Glomerular visceral epithelial cell (primary cell): ENCODE results near the gene ATP6V0C.
"Not testable (repeated sequence)": the region's sequence is repeated elsewhere in the genome, so short reads cannot be mapped to it uniquely, and the experiment has no call there.

Experiments
- DNase-seq: peaks from one replicate; pipeline ENCODE4 v3.0.0-alpha.2; 2016; ENCODE audit errors: extremely low spot score

Gene ATP6V0C

DNA sequence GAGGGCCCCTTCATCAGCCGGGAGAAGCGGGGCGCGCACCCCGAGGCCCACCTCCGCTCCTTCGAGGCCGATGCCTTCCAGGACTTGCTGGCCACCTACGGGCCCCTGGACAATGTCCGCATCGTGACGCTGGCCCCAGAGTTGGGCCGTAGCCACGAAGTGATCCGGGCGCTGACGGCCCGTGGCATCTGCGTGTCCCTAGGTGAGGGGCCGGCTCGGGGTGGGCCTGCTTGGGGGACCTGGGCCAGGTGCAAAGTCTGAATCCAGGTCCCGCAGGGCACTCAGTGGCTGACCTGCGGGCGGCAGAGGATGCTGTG, 14.0 kb downstream of the ATP6V0C start:
- no peak for DNase-seq

DNA sequence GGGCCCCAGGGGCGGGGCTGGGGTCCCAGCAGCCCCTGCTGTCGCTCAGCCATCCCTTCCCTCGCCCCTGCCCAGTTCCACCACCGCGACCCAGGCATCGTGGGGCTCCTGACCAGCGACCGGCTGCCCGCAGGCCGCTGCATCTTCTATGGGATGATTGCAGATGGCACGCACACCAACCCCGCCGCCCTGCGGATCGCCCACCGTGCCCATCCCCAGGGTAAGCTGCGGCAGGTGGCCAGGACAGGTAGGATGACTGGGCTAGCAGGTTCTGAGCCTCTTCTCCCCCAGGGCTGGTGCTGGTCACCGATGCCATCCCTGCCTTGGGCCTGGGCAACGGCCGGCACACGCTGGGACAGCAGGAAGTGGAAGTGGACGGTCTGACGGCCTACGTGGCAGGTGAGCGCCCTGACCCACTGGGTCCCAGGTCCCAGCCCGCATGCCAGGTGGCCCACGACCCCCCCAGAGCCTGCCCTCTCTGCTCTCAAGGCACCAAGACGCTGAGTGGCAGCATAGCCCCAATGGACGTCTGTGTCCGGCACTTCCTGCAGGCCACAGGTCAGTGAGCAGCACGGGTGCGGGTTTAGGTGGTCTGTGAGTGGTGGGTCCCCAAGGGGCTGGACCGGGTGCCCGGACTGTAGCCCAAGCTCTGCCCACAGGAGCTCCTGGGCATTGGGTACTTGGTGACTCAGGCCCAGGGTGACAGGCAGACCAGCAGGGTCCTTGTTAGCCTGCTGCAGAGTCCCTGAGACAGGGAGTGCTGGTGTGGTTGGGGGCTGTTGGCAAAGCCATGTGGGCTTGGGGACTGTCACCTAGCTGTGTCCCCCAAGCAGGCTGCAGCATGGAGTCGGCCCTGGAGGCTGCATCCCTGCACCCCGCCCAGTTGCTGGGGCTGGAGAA, 14.7 kb downstream of the ATP6V0C start:
- no peak for DNase-seq

DNA sequence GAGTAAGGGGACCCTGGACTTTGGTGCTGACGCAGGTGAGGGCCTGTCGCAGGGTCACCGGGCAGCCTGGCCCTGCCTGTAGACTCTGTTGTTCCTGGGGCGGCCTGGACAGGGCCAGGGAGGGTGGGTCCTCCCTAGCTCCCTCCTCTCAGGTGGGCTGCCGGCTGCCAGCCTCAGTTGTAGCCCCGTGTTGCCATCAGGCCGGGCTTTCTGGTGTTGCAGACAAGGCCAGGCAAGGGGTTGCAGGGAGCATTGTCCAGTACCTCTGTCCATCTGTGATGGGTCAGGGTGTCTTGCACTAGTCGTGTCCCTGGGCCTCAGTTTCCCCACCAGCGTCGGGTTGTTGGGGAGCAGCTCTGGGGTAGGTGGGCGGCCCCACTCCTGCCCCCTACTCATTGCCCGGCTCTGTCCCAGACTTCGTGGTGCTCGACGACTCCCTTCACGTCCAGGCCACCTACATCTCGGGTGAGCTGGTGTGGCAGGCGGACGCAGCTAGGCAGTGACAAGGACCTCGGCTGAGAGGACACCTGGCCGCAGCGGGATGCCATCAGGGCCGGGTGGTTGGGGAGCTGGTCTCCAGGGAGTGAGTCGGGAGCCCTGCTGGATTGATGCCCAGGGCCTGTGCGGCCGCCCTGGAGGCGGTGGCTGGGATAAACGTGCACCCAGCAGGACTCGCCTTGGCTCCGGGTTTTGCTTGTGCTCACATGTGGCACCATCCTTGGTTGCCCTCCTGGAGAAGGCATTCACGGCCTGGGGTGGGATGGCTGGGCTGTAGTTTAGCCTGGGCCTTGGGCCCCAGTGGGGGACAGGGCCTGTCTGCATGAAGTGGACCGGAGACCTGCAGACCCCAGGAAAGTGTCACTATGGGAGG, 15.5 kb downstream of the ATP6V0C start:
- no peak for DNase-seq

DNA sequence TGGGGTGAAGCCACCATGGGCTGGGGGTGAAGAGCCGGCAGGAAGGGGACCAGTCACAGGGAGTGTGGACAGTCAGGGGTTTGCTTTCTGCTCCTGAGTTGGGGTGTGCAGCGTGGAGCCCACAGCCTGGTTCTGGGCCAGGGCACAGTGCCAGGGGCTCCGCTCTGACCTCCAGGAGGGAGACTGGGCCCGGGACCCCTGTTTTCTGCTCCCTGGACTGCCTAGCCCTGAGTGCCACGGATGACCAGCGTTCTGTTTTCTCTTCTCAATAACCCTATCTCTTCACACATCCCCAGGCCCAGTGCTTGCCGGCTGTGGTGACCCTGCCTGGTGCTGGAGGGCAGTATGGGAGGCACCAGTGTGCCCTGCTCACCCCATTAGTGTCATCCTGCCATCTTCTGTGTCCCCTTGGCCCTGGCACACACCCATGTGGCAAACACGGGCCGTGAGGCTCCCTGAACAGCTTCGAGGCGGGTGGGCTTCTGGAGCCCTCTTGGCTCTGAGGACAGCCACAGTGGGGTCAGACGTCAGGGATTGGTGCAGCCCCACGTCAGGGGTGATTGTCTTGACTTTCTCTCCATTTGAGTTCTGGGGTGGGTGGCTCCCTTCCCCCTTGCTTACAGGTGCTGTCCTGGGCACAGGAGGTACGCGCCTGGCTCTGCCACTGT, 16.3 kb downstream of the ATP6V0C start:
- DNase-seq = no peak

DNA sequence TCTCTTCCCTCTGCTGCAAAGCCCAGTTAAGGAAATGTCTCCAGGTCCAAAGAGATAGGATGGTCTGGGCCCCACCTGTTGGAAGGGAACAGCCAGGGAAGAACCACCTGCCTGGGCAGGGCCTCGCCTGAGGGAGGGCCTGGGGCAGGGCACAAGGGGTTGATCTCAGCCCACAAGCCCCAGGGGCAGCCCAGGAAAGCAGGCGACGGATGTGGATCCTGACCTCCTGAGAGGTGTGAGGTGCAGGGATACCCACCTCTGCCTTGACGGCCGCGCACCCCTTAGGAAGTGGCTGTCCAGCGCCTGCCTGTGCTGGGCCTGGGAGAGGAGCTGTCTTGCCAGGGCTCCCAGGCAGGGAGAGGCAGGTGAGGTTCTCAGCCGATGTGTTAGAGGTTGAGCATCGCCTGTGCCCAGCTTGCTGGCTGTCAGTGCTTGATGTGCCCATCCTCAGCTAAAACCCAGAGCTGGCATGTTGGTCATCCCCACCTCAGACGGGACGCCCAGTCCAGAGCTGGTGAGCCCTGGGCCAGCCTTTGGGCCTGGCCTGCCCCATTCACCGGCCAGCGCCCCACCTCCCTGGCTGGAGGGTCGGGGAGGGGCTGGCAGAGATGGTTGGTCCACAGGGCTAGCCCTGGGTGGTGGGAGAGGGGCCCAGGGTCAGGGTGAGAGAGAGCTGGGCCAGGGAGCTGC, 17.0 kb downstream of the ATP6V0C start:
- DNase-seq = no peak

DNA sequence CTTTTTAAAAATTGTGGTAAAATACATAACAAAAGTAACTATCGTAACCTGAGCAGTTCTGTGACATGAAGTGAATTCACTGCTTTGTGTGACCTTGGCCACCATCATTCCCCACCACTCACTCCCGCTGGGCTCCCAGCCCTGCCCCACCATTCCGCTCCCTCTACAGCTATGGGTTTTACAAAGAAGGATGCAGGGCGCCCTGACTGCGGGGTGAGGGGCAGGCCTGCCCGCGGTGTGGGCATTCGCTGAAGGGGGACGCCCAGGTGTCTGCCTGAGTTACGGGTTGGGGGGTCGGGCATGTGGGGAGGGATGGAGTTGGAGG, 17.6 kb downstream of the ATP6V0C start, which contains the start of gene CEMP1:
CEMP1 (minus strand) TSS at position 38 of the 325 bp plus-strand sequence. CDS start 335 bp downstream, outside the sequence.
- no peak for DNase-seq

DNA sequence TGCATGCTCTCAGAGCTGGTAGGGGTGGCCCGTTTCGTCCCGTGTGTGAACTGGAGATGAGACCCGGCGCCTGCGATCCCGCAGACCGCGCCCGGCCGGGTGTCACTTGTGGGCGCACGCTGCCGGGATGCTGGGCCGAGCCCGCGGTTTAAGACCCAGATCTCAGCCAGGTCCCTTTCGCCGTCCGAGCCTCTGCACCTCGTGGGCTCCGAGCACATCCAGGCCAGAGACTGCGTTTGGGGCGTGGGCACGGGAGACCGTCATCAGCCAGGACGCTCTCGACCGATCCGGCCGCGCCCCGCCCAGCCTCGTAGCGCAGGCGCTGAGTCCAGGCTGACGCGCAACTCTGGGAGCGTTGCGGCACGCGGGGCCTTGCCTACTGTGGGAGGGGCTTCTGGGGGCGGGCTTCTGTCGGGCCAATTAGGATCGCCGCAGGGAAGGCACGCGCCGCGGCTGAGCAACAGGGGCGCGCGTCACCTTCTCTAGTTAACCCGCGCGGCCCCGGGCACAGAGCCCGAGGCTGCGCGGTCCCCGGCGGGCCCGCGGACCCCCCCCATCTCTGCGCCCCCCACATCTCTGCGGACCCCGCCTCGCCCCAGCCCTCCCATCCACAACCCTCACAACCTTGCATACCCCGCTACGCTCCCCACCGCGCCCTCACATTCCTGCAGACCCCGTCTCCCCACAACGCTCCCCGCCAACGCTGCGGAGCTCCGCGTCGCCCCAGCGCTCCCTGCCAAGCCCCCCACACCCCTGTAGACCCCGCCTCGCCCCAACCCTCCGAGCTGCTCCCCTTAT, 18.1 kb downstream of the ATP6V0C start:
- peak; percentile 96 for DNase-seq

DNA sequence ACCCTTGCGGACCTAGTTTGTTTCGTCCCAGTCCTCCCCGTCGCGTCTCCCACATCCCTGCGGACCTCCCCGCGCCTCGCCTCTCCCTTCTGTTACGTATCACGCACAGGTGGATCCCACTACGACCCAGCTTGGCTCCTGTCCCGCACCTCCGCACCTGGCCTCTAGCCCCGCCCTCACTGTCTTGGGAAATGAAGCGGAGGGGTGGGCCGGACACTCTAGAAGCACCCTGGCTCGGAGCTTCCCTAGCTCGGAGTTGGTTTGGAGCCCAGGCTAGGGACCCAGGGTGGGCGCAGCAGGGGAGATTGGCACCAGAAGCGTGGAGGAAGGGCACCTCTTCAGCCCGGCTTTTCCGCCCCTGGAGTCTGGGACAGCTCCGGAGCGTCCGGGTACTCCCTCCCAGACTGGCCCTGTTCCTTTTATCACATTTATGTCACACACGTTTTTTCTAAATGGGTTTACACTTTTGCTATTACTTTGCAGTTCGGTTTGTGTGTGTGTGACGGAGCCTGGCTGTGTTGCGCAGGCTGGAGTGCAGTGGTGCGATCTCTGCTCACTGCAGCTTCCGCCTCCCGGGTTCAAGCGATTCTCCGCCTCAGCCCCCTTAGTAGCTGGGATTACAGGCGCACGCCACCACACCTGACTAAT, 18.9 kb downstream of the ATP6V0C start:
- DNase-seq = peak; percentile 67

DNA sequence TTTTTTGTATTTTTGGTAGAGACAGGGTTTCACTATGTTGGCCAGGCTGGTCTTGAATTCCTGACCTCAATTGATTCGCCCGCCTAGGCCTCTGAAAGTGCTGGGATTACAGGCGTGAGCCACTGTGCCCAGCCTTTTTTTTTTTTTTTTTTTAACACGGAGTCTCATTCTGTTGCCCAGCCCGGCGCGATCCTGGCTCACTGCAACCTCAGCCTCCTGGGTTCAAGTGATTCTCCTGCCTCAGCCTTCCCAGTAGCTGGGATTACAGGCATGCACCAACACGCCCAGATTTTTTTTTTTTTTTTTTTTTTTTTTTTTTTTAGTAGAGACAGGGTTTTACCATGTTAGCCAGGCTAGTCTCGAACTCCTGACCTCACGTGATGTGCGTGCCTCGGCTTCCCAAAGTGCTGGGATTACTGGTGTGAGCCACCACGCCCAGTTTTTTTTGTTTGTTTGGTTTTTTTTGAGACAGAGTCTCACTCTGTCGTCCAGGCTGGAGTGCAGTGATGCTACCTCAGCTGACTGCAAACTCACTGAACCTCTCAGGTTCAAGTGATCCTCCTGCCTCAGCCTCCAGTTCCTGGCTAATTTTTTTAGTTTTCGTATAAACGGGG, 19.5 kb downstream of the ATP6V0C start:
- not testable (repeated sequence) for DNase-seq

DNA sequence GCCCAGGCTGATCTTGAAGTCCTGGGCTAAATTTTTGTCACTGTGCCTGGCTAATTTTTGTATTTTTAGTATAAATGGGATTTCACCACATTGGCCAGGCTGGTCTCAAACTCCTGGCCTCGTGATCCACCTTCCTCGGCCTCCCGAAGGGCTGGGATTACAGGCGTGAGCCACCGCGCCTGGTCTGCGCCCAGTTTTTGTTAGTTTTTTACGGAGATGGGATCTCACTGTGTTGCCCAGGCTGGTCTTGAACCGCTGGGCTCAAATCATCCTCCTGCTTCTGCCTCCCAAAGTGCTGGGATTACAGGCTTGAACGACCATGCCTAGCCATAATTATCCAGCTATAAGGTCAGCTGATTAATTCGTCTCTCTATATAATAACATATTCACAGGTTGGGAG, 20.2 kb downstream of the ATP6V0C start:
- no peak for DNase-seq

DNA sequence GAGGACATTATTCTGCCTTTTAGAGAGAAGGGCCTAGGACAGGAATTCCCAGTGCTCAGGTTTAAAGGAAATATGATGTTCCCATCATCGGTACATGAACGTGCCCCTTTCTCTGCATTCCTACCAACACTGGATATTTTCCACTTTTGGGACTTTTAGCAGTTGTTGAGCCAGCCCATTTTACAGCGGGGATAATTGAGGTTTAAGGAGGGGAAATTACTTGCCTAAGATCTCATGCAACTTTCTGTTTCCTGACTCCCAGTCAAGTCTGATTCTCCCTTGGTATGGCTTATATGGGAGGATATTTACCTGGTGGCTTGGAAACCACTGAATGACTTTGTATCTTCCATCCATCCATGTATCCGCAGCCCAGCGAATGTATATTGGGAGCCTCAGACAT, 20.6 kb downstream of the ATP6V0C start:
- not testable (repeated sequence) for DNase-seq

DNA sequence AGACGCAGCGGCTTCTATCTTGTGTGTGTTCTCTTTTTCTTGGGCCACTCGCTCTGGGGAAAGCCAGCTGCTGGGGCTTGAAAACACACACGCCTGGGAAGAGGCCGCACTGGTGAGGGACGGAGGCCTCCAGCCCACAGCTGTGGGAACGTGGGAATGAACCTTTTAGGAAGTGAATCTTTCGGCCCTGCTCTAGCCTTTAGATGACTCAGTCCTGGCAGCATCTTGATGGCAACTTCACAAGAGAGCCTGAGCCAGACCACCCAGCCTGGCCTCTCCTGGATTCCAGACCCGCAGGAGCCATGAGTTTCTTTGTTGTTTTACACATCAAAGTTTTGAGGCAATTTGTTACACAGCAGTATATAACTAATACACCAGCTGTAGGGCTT, 21.9 kb downstream of the ATP6V0C start:
- DNase-seq = no peak

DNA sequence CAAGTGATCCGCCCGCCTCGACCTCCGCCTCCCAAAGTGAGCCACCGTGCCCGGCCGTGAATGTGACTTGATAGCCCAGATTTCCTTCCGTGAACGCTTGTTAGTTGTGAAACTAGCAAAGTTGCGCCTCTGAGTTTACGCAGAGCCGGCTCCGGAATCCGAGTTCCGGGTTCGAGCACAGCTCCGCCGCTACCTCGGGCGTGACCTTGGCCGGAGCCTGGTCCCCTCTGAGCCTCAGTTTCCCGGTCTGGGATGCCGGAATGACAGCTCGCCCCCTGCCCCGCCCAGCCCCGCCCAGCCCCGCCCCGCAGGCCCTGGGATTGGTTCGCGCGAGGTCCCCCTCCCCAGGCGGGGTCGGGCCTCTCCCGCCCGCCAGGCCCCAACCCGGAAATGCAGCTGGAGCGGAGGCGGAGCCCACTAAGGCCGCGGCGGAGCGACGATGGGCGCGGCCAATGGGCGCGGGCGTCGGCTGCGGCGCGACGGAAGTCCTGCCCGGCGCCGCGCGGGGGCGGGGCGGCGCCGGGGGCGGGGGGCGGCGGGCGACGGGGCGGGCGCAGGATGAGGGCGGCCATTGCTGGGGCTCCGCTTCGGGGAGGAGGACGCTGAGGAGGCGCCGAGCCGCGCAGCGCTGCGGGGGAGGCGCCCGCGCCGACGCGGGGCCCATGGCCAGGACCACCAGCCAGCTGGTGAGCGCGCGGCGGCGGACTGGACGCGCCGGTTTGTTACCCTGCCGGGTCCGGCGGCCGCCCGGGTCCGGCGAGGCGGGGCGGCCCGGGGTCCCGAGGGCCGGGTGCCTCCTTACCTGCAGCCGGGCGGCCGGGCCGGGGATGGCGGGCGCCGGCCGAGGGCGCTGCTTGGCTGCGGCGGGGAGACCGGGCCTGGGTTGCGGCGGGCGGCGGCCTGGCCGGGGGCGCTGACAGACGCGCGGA, 24.0 kb downstream of the ATP6V0C start, which contains the start of gene PDPK1:
PDPK1 (plus strand) TSS at position 571 of the 929 bp plus-strand sequence; CDS start at position 663, 92 bp downstream.
- DNase-seq = peak; percentile 95

DNA sequence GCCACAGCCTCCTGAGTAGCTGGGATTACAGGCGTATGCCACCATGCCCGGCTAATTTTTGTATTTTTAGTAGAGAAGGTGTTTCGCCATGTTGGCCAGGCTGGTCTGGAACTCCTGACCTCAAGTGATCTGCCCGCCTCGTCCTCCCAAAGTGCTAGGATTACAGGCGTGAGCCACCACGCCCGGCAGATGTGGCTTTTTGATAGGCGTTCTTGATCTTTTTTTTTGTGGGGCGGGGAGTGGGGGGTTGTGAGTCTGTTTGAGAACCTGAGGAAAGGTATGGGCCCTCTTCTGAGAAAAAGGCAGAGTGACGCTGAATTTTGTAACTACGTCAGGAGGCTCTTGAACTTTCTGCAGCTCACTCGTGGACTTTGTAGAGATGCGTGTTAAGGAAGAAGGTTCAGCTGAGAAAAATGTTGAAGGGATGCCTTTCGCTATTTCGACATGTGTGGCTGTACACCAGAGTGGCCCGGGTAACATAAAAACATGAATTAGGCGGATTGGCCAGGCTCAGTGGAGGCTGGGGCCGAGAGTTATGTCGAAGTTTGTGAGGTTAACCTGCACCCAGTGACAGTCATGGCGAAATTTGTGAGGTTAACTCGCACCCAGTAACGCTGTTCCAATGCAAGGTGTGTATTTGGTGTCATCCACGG, 25.6 kb downstream of the ATP6V0C start:
- not testable (repeated sequence) for DNase-seq

DNA sequence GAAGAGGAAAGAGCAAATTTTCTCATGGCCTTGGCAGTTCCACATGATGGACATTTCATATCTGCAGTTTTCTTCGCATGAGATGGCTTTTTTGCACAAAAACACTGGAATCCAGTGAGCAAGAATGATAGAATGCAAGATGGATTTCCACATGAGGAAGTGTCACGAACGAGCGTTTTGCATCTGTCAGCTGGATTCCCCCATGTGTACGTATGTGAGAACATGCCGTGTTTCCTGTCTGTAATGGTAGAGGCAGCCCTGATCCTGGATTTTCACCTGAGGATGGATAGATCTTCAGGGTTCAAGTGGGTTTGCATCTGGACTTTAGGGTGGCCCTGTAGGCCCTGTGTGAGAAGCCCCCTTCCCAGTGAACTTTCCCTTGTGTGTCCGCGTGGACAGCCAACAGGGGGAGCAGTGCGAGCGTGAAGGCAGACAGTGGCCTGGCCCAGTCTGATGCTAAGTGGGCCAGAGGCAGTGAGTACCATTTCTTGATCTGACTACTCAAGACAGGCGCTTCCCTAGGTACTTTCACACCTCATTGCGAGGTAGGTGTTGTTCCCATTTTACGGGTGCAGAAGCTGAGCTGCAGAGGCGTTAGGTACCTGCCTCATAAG, 26.2 kb downstream of the ATP6V0C start:
- not testable (repeated sequence) for DNase-seq

DNA sequence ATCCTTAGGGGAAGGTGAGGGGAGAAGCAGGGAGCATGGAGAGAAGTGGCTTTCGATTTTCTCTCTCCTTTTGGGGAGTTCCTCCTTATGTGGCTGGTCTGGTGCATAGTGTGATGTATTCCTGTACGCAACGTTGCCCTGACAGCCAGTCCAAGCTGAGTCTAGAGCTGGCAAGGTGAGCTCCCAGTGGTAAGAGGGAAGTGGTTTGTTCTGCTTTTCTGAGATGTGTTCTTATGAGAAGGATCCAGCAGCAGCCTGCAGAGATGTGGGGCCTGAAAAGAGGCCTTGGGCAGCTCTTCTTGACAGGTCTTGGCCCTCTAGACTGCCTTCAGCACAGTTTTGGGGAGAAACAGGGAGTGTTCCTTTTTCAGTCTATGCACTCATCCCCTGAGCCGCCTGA, 27.2 kb downstream of the ATP6V0C start:
- not testable (repeated sequence) for DNase-seq

DNA sequence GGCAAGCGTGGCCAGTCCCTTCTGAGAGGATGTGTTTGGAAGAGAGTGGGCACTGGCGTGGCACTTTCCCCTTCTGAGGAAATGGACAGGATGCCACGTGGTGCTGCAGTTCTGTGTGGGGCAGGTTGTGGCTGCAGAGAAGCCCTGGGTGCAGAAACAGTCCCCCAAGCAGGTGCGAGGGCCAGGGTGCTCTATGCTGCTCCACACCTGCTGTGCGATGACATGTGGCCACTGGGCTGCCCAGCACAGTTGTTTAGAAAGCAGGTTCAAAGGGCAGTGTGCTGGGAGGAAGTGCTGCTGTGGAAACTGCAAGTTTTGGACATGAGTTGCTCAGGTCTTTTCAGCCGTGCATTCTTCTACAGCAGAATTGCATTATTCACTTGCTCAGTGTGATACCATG, 27.7 kb downstream of the ATP6V0C start:
- DNase-seq = not testable (repeated sequence)

DNA sequence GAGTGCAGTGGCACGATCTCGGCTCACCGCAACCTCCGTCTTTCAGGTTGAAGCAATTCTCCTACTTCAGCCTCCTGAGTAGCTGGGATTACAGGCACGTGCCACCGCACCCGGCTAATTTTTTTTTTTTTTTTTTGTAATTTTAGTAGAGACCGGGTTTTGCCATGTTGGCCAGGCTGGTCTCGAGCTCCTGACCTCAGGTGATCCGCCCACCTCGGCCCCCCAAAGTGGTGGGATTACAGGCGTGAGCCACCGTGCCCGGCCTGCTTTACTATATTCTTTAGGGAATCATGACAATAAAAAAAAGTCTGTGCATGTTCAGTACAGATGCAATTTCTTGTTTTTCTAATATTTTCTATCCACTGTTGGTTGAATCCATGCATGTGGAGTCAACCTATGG, 30.0 kb downstream of the ATP6V0C start:
- DNase-seq = not testable (repeated sequence)
